Cerebellar nuclear complex (tissue), 1 donor: ENCODE data around the gene SPATS2.
"Not testable (repeated sequence)": the region's sequence is repeated elsewhere in the genome, so short reads cannot be mapped to it uniquely, and the experiment has no call there.

Experiments
- DNase-seq, 2 experiments: peaks; one replicate each; lab custom pipeline; 2025; lab: John Stamatoyannopoulos, UW

SPATS2 gene

DNA sequence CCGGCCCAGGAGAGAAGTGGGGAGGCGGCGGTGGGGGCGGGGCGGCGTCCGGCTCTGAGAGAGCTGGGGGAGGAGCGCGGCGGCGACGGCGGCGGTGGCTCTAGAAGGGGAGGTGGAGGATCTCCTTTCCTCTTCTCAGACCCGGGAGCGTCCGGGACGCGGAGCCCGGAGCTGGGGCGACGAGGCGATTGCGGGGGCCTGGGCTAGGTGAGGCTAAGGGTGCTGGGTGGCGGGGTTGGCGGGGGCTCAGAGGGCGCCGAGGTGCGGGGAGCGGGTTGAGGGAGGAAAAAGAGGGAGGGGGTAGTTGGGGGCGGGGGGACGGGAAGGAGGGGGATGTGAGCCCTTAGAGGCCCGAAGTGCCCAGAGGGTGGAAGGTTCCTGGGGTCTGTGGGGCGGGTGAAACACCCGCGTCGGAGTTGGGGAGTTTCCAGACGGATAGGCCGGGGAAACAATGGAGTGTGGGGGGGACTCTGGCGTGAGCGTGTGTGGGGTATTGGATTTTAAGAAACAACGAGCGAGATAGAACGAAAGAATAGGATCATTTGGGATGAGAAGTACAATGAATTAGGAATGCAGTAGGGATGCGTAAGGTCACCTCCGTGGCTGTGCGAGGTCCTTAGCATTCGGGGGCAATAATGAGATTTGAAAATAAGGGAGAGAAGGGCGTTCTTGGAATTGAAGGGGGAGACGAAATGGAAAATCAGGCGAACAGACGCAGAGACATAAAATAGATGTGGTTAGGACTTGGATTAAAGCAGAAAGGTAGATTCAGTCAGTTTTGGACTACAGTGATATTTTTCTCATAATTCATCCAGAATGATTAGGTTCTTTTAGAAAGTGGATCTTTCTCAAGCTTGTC is at the start of gene SPATS2:
Gene SPATS2, plus strand, starts transcription at position 82 of the 859 bp plus-strand sequence. CDS start 93,551 bp downstream, outside the sequence.
- DNase-seq, result peak in 1 of 2 experiments; percentile 6

DNA sequence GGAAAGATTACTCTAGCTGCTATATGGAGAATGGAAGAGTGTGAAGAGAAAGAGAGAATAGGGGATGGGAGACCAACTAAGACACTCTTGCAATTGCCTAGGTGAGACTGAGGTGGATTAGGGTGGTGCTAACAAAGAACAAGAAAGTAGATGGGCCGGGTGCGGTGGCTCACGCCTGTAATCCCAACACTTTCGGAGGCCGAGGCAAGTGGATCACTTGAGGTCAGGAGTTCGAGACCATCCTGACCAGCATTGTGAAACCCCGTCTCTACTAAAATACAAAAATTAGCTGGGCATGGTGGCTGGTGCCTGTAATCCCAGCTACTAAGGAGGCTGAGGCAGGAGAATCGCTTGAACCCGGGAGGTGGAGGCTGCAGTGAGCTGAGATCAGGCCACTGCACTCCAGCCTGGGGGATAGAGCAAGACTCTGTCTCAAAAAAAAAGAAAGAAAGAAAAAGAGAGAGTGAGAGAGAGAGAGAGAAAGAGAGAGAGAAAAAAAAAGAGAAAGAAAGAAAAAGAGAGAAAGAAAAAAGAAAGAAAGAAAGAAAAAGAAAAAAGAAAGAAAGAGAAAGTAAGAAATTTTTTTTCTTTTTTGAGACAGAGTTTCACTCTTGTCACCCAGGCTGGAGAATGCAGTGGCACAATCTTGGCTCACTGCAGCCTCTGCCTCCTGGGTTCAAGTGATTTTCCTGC is 46.7 kb upstream of the SPATS2 start:
- not testable (repeated sequence) for DNase-seq

DNA sequence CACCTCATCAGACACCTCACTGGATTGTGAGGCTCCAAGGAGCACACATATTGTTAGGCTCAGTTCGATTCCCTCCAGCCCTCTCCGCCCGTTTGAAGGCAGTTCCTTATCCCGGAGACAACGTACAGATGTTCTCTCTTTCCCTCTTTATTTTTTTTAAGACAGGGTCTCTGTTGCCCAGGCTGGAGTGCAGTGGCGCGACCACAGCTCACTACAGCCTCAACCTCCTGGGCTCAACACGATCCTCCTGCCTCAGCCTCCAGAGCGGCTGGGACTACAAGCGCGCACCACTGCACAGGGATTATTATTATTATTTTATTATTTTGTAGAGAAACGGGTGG is 44.9 kb upstream of the SPATS2 start:
- DNase-seq, result no peak

DNA sequence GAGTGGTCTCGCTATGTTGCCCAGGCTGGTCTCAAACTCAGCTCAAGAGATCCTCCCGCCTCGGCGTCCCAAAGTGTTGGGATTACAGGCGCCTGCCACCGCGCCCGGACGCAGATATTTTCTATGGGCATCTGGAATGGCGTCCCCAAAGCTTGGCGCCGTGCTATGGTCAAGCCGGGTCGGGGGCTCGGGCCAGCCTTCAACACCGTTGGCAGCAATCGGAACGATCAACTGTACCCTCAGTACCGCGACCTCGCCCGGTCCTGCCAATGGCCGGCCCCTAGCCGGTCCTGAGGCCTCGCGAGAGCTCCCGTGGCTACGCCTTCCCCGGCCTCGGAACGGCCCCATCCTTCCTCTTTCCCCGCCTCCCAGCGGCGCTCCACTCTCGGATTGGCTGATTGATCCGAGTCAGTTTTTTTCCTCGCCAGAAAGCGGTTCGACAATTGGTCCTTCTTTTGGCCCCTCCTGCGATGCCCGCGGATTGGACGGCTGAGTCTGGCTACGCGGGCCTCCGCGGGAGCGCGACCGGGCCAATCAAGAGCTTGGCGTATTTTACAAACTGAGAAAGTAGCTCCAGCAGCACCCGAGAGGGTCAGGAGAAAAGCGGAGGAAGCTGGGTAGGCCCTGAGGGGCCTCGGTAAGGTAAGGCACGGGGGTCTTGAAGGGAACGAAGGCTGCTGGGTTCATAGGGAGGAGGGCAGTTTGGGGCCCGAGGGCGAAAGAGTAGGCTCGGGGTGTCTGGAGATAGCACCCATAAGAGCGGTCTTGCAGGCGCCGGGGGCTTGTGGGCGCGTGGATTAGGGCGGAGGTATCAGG is 44.3 kb upstream of the SPATS2 start, which contains the start of gene TROAP:
Gene TROAP, plus strand, starts transcription at position 548 of the 816 bp plus-strand sequence. CDS start 354 bp downstream, outside the sequence.
- peak; percentile 76 to 97 for DNase-seq

DNA sequence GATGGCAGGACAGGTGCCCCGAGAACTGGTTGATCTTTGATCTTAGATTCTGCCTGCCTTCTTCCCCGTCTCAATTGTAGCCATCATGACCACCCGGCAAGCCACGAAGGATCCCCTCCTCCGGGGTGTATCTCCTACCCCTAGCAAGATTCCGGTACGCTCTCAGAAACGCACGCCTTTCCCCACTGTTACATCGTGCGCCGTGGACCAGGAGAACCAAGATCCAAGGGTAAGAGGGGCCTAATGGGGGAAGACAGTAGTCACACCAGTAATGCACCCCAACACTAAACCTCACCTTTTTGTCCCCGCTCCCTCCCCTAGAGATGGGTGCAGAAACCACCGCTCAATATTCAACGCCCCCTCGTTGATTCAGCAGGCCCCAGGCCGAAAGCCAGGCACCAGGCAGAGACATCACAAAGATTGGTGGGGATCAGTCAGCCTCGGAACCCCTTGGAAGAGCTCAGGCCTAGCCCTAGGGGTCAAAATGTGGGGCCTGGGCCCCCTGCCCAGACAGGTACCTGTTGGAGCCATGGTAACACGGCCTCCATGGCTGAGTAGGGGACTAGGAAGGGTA is 43.7 kb upstream of the SPATS2 start:
- DNase-seq, result no peak

DNA sequence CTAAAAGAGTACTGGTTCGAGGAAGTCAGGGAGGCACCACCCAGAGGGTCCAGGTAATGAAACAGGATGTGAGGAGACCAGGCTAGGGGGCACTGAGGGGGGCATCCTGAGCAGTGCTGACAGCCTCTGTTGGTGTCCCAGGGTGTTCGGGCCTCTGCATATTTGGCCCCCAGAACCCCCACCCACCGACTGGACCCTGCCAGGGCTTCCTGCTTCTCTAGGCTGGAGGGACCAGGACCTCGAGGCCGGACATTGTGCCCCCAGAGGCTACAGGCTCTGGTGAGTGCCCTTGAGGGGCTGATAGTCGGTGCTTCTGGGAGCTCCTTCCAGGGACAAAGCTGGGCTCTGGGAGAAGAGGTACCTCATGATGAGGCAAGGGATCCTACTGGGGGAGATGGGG is 41.7 kb upstream of the SPATS2 start:
- no peak for DNase-seq

DNA sequence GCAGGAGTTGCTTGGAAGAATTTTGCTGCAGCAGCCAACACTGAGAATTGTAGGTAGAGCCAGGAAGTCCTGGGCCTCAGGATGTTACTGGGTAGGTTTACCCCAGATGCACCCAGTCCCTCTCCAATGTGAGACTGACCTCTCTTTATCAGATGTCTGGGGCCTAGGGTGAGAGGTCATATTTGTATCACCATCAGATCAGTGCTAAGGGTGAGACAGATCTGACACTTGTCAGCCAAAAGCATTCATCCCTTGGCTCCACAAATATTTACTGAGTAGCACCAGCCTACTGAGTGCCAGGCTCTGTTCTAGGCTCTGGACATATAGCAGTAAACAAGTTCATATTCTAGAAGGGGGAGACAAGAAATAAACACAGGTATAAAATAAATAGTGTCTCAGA is 39.9 kb upstream of the SPATS2 start:
- DNase-seq, result no peak

DNA sequence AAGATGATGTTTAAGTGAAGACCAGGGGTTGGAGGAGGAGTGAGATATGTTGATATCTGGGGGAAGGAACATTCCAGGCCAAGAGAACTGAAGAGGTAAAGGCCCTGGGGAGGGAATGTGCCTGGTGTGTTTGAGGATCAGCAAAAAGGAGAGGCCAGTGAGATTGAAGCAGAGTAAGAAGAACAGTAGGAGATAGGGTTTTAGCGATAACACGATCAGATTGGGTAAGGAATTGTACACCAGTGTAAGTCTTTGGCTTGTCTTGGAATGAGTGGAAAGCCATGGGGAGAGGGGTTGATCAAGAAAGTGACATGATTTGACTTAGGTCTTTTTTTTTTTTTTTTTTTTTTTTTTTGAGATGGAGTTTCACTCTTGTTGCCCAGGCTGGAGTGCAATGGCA is 39.4 kb upstream of the SPATS2 start:
- no peak for DNase-seq

DNA sequence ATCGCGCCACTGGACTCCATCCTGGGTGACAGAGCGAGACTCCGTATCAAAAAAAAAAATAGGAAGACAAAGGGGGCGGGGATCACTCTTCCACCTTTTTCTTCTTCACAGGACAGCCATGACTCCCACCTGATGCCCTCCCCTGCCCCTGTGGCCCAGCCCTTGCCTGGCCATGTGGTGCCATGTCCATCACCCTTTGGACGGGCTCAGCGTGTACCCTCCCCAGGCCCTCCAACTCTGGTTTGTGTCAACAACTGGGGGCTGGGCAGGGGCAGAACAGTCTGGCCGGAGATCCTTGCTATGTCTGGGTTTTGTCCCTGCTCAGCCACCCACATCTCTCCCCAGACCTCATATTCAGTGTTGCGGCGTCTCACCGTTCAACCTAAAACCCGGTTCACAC is 38.4 kb upstream of the SPATS2 start:
- DNase-seq, result no peak

DNA sequence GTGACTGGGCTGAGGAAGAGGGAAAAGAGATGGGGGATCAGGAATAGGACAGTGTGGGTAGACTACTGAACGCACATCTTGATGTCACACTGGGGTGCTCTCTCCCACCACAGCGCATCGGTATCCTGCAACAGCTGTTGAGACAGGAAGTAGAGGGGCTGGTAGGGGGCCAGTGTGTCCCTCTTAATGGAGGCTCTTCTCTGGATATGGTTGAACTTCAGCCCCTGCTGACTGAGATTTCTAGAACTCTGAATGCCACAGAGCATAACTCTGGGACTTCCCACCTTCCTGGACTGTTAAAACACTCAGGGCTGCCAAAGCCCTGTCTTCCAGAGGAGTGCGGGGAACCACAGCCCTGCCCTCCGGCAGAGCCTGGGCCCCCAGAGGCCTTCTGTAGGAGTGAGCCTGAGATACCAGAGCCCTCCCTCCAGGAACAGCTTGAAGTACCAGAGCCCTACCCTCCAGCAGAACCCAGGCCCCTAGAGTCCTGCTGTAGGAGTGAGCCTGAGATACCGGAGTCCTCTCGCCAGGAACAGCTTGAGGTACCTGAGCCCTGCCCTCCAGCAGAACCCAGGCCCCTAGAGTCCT is 37.1 kb upstream of the SPATS2 start:
- no peak for DNase-seq

DNA sequence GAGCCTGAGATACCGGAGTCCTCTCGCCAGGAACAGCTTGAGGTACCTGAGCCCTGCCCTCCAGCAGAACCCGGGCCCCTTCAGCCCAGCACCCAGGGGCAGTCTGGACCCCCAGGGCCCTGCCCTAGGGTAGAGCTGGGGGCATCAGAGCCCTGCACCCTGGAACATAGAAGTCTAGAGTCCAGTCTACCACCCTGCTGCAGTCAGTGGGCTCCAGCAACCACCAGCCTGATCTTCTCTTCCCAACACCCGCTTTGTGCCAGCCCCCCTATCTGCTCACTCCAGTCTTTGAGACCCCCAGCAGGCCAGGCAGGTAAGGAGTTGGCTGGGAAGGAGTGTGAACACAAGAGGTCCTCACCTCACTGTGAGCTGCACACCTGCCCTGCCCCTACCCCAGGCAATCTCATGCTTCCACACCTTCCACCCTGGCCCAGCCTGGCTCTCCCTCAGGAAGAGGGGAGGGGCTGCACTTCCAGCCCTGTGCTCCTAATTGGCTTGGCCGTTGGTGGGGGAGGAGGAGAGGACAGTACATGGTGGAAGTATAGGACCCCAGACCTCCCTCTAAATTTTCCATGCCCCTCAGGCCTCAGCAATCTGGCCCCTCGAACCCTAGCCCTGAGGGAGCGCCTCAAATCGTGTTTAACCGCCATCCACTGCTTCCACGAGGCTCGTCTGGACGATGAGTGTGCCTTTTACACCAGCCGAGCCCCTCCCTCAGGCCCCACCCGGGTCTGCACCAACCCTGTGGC is 36.5 kb upstream of the SPATS2 start:
- DNase-seq, result no peak

DNA sequence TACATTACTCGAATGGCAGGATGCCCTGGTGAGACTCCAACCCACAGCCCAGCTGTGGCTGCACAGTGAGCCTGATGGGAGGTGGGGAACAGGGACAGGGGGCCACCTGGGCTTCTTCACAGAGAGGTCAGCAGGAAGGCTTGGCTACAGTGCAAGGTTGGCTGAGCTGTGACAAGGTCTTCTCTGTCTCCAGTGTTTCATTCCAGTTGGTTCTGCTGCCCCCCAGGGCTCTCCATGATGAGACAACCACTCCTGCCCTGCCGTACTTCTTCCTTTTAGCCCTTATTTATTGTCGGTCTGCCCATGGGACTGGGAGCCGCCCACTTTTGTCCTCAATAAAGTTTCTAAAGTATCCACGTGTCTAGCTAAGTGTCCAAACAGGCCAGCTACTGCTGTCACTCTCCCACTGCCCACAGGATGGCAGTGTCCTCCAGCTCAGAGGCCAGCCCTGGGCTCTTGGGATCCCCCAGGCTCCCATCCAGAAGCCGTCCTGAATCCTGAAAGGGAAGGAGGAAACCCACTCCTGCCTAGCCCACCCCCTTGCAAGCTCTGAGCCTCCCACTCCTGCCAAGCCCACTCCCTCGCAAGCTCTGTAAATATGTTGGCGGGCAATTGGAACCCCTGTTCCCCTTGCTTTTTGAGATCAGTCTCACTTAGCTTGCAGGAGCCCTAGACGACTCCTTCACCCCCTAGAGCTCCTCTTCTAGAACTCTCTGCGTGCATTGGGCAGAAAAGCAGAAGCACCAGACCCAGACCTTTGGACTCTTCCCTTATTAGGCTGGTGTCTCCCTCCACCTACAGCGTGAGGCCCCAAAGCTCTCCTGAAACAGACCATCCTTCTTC is 35.7 kb upstream of the SPATS2 start:
- DNase-seq, result no peak

DNA sequence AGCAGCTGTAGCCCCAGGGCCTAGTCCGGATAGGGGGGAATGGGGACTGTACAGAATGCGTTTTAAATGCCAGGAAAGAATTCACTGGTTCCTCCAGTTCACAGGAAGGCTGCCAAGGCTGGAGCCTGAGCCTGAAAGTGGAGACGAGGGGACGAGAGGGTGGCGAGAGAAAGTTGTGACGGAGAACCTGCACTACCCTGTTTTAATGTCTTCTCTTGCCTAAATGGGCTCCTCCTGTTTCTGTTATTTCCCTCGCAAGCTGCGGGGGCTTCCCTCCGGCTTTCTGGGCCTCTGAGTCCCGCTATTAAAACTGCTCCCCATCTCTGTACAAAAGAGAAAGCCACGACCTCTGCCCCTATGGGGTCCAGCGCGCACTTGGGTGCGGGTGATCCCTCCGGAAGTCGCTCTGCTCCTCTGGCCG is 34.8 kb upstream of the SPATS2 start:
- no peak for DNase-seq

DNA sequence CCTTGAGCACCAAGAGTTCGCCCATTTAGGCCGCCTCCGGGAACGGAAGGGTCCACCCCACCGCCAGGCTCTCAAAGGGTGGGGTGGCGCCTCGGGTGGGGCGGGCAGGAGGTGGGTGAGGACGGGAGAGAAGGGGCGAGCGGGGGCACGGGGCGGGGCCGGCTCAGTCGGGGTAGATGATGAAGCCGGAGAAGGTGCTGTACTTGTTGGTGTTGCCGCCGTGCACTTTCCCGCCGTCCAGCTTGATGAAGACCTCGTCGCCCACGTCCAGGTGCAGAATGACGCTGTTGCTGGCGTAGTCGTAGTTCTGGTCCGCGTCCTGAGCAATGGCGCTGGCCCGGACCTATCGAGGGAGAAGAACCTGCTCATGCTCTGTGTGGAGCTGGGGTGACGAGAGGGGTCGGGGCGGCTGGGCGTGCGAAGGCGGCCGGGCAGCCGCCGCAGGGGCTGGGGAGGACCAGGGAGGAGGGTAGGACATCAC is 34.3 kb upstream of the SPATS2 start:
- DNase-seq, result no peak

DNA sequence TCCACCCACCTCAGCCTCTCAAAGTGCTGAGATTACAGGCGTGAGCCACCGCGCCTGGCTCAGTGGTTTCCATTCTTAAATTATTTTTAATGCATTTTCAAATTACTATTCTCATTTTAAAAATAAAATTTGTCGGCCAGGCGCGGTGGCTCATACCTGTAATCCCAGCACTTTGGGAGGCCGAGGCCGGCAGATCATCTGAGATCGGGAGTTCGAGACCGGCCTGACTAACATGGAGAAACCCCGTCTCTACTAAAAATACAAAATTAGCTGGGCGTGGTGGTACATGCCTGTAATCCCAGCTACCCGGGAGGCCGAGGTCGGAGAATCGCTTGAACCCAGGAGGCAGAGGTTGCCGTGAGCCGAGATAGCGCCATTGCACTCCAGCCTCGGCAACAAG is 33.5 kb upstream of the SPATS2 start:
- DNase-seq, result not testable (repeated sequence)

DNA sequence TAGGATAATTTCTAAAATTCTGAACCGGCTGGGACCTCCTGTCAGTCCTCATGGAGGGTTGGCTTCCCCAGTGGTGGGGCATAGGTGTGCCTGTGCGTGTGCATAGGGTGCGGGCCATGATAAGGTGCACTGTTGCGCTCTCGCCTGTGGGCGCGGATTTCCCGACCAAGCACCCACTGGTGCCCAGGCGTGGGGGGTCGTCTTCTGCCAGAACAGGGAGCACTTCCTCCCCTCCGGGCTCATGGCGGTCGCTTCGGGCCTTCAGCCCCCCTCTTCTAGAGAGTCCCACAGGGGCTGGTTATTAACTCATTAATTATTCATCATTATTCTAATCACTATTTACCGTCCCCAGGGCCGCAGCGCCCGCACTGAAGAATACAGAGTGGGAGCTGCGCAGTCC is 33.0 kb upstream of the SPATS2 start:
- no peak for DNase-seq

DNA sequence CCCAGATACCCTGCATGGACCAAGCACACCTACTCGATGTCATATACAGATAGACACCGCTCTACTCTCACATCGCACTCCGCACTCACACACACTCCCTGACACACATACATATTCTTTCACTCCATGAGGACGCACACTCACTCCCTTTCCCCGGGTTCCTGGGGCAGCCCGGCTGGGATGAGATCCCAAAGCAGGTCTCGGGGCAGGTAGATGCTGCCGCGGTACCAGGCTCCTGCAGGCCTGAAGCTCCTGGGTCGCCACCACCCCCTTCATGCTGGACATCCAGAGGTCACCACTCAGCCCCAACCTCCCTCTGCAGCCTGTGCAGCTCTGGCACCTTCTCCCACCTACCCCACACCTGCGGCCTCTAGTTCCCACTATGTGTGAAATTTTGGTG is 32.6 kb upstream of the SPATS2 start:
- no peak for DNase-seq

DNA sequence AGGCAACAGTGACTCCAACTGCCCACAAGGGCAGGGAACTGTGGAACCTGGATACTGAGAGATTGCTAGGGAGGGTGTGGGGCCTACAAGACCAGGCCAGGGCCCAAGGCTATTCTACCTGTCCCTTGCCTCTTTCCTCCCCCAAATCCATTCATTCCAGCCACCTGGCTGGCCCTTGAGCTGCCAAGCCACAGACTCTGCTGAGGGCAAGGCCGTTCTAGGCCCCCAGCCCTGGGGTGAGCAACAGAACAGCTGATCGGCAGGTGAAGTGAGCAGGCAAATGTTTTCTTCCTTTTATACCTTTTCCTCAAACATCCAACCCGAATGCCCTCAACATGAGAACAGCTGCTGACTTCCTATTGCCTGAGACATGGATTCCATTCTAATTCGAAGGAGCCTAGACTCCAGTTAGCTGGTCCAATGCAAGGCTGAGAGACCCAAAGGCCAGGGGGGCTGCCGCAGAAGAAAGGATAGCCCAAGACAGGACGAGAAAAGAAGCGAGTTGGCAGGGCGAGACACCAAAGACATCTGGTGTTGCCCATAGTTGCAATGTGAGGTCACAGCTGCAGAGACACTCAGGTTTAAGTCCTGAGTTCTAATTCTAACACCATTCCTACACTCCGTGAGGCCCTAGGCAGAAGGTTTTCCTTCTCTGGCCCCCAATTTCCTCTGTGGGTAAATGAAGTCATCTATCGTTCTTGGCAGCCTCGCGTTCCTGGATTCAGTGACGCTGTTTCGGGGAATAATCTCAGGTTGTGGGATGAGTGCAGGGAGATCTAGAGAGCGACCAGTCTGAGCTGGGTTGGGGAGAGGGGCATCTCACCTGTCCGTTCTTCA is 31.9 kb upstream of the SPATS2 start:
- DNase-seq, result no peak
